Nephron (organoid): ENCODE data around the gene OR4D10.

Experiments used
- H3K27ac Mint-ChIP-seq, 3 experiments: 2 replicates each; pipeline ENCODE4 v1.8.0; 2020; ENCODE audit warnings: mixed read lengths in 3 of 3, mild to moderate bottlenecking in 2 of 3, moderate library complexity in 1 of 3
- H3K27me3 Mint-ChIP-seq: 2 replicates; pipeline ENCODE4 v1.8.0; 2021; ENCODE audit warnings: low read depth, mild to moderate bottlenecking, moderate library complexity, mixed read lengths
- H3K36me3 Mint-ChIP-seq: 2 replicates; pipeline ENCODE4 v1.8.0; 2020; ENCODE audit warnings: low read depth, mixed read lengths
- H3K4me1 Mint-ChIP-seq: 2 replicates; pipeline ENCODE4 v1.8.0; 2020; ENCODE audit warnings: mixed read lengths
- H3K4me3 Mint-ChIP-seq, 3 experiments: 2 replicates each; pipeline ENCODE4 v1.8.0; 2020; ENCODE audit warnings: mild to moderate bottlenecking in 3 of 3, mixed read lengths in 3 of 3, moderate library complexity in 2 of 3
- H3K9me3 Mint-ChIP-seq: 2 replicates; pipeline ENCODE4 v1.8.0; 2020; ENCODE audit warnings: mixed read lengths
- TF ChIP-seq, protein P1 (sequence below), 3 experiments: fragments of 200-600 bp; sonication (generic); IDR thresholded peaks; one replicate each; pipeline ENCODE4 v1.5.0; 2021; ENCODE audit warnings: antibody characterized with exemption in 3 of 3; ENCODE audit not compliant: unreplicated experiment in 3 of 3

OR4D10 gene

GRCh38 chr11:59463190-59463641 lies 9.9 kb upstream of the OR4D10 start:
- no peak overlapping the region for H3K4me3 Mint-ChIP-seq
- H3K4me1 Mint-ChIP-seq: peaks cover 11% of the 10 kb centered on the region
- no peaks in the 10 kb centered on the region for H3K9me3 Mint-ChIP-seq
- peak overlapping the region in 2 of 3 experiments; percentile 38 to 39 for H3K27ac Mint-ChIP-seq
- H3K36me3 Mint-ChIP-seq: no peaks in the 10 kb centered on the region
- TF ChIP-seq, protein P1, sequence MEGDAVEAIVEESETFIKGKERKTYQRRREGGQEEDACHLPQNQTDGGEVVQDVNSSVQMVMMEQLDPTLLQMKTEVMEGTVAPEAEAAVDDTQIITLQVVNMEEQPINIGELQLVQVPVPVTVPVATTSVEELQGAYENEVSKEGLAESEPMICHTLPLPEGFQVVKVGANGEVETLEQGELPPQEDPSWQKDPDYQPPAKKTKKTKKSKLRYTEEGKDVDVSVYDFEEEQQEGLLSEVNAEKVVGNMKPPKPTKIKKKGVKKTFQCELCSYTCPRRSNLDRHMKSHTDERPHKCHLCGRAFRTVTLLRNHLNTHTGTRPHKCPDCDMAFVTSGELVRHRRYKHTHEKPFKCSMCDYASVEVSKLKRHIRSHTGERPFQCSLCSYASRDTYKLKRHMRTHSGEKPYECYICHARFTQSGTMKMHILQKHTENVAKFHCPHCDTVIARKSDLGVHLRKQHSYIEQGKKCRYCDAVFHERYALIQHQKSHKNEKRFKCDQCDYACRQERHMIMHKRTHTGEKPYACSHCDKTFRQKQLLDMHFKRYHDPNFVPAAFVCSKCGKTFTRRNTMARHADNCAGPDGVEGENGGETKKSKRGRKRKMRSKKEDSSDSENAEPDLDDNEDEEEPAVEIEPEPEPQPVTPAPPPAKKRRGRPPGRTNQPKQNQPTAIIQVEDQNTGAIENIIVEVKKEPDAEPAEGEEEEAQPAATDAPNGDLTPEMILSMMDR (IDR thresholded peaks at IDR 0.05; ENCODE audit: unreplicated experiment in 3 of 3): no peak
- H3K27me3 Mint-ChIP-seq: no peaks in the 10 kb centered on the region

GRCh38 chr11:59475176-59475575 lies 2.1 kb downstream of the OR4D10 start:
- no peak overlapping the region for H3K4me3 Mint-ChIP-seq

DNA sequence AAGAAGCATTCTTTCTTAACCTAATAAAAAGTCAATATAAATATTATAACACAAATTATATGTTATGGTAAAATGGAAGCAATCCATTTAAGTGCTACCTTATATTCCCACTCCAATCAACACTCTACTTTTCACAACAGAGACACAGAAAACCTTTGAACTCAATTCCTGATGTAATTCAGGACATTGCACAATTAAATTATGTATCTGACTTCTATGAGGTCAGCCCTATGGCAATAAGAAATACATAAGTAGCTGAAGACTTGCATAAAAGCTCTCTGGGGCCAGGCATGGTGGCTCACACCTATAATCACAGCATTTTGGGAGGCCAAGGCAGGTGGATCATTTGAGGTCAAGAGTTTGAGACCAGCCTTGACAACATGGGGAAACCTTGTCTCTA lies 6.8 kb downstream of the OR4D10 start:
- Mint-ChIP-seq H3K27me3 (no peaks in the 10 kb centered on the region), H3K4me1 (no peaks in the 10 kb centered on the region), H3K4me3 (no peak overlapping the region), H3K27ac (no peak overlapping the region), H3K36me3 (no peaks in the 10 kb centered on the region), H3K9me3 (no peaks in the 10 kb centered on the region)
- TF ChIP-seq, protein P1 (IDR thresholded peaks at IDR 0.05; ENCODE audit: unreplicated experiment in 3 of 3): no peak

More at GRCh38 chr11:59475176-59475575, 2.1 kb downstream of the OR4D10 start:
- Mint-ChIP-seq H3K4me1 (no peaks in the 10 kb centered on the region), H3K9me3 (no peaks in the 10 kb centered on the region), H3K36me3 (no peaks in the 10 kb centered on the region), H3K27me3 (no peaks in the 10 kb centered on the region), H3K27ac (no peak overlapping the region)
- TF ChIP-seq, protein P1 (IDR thresholded peaks at IDR 0.05; ENCODE audit: unreplicated experiment in 3 of 3): no peak

DNA sequence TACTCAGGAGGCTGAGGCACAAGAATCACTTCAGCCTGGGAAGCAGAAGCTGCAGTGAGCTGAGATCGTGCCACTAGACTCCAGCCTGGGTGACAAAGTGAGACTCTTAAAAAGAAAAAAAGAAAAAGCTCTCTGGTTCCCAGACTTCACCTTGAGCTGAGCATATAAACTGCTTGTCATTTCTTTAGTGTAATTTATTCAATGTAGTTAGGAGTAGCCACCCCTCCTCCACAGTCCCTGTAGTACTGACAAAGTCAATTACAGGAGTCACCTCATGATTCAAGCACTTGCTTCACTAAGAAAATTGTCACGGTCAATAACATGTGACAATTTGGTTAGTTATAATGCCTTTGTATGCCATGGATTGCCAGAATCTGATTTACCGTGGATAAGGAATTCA lies 7.2 kb downstream of the OR4D10 start:
- no peaks in the 10 kb centered on the region for H3K27me3 Mint-ChIP-seq
- H3K9me3 Mint-ChIP-seq: no peaks in the 10 kb centered on the region
- no peak overlapping the region for H3K27ac Mint-ChIP-seq
- no peak overlapping the region for H3K4me3 Mint-ChIP-seq
- no peaks in the 10 kb centered on the region for H3K36me3 Mint-ChIP-seq
- TF ChIP-seq, protein P1 (IDR thresholded peaks at IDR 0.05; ENCODE audit: unreplicated experiment in 3 of 3): no peak
- no peaks in the 10 kb centered on the region for H3K4me1 Mint-ChIP-seq

DNA sequence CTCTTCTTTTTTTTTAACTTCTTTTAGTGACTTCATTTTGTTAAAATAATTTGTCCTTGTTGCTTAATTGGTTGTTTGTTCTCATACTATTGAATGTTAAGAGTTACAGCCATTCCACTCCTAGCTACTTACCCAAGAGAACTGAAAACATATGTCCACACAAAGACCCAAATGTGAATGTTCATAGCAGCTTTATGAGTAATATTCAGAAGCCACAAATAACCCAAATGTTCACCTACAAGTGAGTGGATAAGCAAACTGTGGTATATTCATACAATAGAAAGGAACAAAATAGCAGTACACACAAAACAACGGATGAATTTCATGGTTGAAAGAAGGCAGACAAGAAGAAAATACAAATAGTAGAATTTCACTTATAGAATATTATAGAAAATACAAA lies 28.8 kb downstream of the OR4D10 start:
- H3K27ac Mint-ChIP-seq: no peak overlapping the region
- H3K9me3 Mint-ChIP-seq: no peaks in the 10 kb centered on the region
- TF ChIP-seq, protein P1 (IDR thresholded peaks at IDR 0.05; ENCODE audit: unreplicated experiment in 3 of 3): no peak
- no peak overlapping the region for H3K4me3 Mint-ChIP-seq
- H3K27me3 Mint-ChIP-seq: no peaks in the 10 kb centered on the region
- no peaks in the 10 kb centered on the region for H3K36me3 Mint-ChIP-seq
- H3K4me1 Mint-ChIP-seq: no peaks in the 10 kb centered on the region

GRCh38 chr11:59503276-59503675 lies 30.2 kb downstream of the OR4D10 start, which contains the start of gene OR4D11:
OR4D11 (plus strand) TSS chr11:59503576; CDS start chr11:59503576, 0 bp downstream.
- H3K4me3 Mint-ChIP-seq: no peak within 1 kb of the TSS
- H3K27ac Mint-ChIP-seq: no peak within 1 kb of the TSS
- no peaks in the 10 kb centered on the region for H3K9me3 Mint-ChIP-seq
- no peaks in the 10 kb centered on the region for H3K4me1 Mint-ChIP-seq
- H3K36me3 Mint-ChIP-seq: no peaks in the 10 kb centered on the region
- H3K27me3 Mint-ChIP-seq: peaks cover 2% of the 10 kb centered on the region
- TF ChIP-seq, protein P1 (IDR thresholded peaks at IDR 0.05; ENCODE audit: unreplicated experiment in 3 of 3): no peak
